KBM-7 (cell line): Measurements from ENCODE around the gene SKA1.
"Not testable (repeated sequence)": the region's sequence is repeated elsewhere in the genome, so short reads cannot be mapped to it uniquely, and the experiment has no call there.

Experiments used
- DNase-seq: peaks from one replicate; pipeline ENCODE4 v3.0.0-alpha.2; 2015
- in situ Hi-C: fragments of 300-500 bp; cut with MboI; formaldehyde crosslinking; loops from 2 replicates; pipeline ENCODE4 v1.14.3; 2020; ENCODE audit warnings: low sequenced_read_pairs, low pct_unique_long_range_greater_than_20kb, mixed read lengths

SKA1 gene

GRCh38 chr18:50377061-50377798, 2.4 kb downstream of the SKA1 start:
- no peak for DNase-seq
- in situ Hi-C loops: no loop called here

- in situ Hi-C loops: no loop called here
Measured at GRCh38 chr18:50388988-50389387, 14.1 kb downstream of the SKA1 start.

GRCh38 chr18:50393802-50394201, 19.0 kb downstream of the SKA1 start:
- DNase-seq: no peak
- in situ Hi-C loops: no loop called here

More at GRCh38 chr18:50388988-50389387, 14.1 kb downstream of the SKA1 start:
- DNase-seq: no peak

GRCh38 chr18:50395093-50395492, 20.2 kb downstream of the SKA1 start:
- DNase-seq: no peak
- in situ Hi-C loops: no loop called here

GRCh38 chr18:50396005-50396660, 21.3 kb downstream of the SKA1 start:
- in situ Hi-C loops: no loop called here
- DNase-seq: no peak

GRCh38 chr18:50397023-50397422, 22.2 kb downstream of the SKA1 start:
- DNase-seq: no peak
- in situ Hi-C loops: no loop called here

- no peak for DNase-seq
- in situ Hi-C loops: no loop called here
Measured at GRCh38 chr18:50398099-50398498, 23.3 kb downstream of the SKA1 start.

GRCh38 chr18:50398947-50399346, 24.1 kb downstream of the SKA1 start:
- no peak for DNase-seq
- in situ Hi-C loops: no loop called here

GRCh38 chr18:50399582-50399981, 24.7 kb downstream of the SKA1 start:
- in situ Hi-C loops: no loop called here
- DNase-seq: no peak

GRCh38 chr18:50400438-50400837, 25.6 kb downstream of the SKA1 start:
- DNase-seq, in situ Hi-C loops: not testable (repeated sequence)

- in situ Hi-C loops: no loop called here
Measured at GRCh38 chr18:50401295-50401694, 26.4 kb downstream of the SKA1 start.

GRCh38 chr18:50401888-50402287, 27.0 kb downstream of the SKA1 start:
- DNase-seq: no peak
- in situ Hi-C loops: no loop called here

More at GRCh38 chr18:50401295-50401694, 26.4 kb downstream of the SKA1 start:
- DNase-seq: no peak

GRCh38 chr18:50404752-50405581, 30.1 kb downstream of the SKA1 start:
- DNase-seq, in situ Hi-C loops: not testable (repeated sequence)

GRCh38 chr18:50405582-50406271, 30.9 kb downstream of the SKA1 start:
- no peak for DNase-seq
- in situ Hi-C loops: no loop called here

GRCh38 chr18:50409236-50409635, 34.4 kb downstream of the SKA1 start:
- in situ Hi-C loops: no loop called here
- DNase-seq: no peak

- in situ Hi-C loops: no loop called here
- DNase-seq: no peak
Measured at GRCh38 chr18:50410008-50410407, 35.2 kb downstream of the SKA1 start.

- in situ Hi-C loops: no loop called here
- no peak for DNase-seq
Measured at GRCh38 chr18:50410894-50411293, 36.0 kb downstream of the SKA1 start.

- in situ Hi-C loops, DNase-seq: not testable (repeated sequence)
Measured at GRCh38 chr18:50416832-50417231, 42.0 kb downstream of the SKA1 start.

- in situ Hi-C loops, DNase-seq: not testable (repeated sequence)
Measured at GRCh38 chr18:50417705-50418104, 42.9 kb downstream of the SKA1 start.
